GM19395 (cell line): ENCODE measurements around the gene ADCY2.

Experiments used
- ATAC-seq: cut with Tn5 transposase; IDR thresholded peaks from one replicate; pipeline ENCODE4 v1.9.1; 2021; ENCODE audit warnings: mild to moderate bottlenecking, moderate library complexity; ENCODE audit not compliant: unreplicated experiment

The ADCY2 gene

DNA sequence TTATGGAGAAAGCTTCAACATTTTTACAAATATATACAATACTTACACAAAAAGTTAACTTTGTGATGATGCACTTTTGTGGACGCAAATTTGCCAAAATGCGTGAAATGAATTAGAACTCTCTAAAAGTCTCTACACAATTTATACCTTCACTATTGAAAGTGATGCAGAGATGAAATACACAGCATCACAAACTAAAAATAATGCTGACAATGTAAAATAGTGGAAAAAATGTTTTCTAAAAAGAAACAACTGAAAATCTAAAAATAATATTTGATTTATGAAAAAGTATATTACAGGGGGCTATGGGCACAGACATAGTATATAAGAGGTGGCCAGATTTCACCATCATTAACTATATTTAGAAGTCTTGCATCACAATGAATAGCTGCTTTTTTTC, 188.8 kb downstream of the ADCY2 start:
- no peak for ATAC-seq

DNA sequence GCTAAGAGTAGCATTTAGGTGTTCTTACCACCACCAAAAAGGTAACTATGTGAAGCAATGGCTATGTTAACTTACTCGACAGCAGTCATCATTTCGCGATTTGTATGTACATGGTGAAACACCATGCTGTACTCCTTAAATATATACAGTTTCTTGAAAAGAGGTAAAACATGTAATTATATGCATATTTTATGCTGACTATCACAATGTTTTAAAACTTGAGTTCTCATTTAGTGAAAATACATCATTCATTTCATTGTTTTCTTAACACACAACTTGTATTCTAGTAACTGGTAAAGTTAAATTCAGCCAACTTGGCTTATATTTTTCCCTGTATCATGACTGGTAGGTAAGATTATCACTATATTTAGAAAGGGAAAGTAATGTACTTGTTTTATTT, 189.9 kb downstream of the ADCY2 start:
- ATAC-seq = no peak

DNA sequence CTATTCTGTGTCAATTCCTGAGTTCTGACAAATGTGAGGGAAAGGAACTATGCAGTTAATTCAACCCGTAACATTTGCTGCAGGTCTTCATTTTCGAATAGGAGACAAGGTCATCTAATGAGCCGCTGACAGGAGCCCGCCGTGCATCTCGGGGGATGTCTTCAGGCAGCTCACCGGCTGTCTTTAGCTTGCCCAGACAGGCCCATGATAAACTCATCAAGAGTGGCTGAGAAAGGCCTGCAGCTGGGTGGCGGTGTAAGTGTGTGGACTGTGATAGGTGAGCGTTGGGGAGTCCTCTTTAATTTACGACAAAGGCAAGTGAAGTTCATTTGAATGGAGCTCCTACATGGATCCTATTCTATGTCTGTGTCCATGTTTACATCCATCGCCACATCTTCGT, 190.5 kb downstream of the ADCY2 start:
- no peak for ATAC-seq

DNA sequence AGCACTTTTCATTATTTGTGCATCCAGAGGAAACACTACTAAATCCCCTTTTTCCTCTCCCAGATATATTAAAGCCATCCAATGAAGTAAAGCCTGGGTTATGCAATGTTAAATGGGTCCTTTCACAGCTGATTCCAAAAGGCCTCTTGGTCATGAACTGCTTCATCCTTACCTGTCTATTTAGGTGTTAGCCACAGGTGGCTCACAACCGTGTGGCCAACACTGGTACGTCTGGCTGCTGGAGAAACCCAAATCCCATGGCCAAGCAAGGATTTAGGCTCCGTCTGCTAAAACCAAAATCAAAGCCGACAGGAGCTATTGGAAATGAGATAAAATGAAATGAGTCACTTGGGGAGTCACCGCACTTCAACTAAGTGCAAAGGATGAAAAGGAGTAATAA, 193.9 kb downstream of the ADCY2 start:
- no peak for ATAC-seq

DNA sequence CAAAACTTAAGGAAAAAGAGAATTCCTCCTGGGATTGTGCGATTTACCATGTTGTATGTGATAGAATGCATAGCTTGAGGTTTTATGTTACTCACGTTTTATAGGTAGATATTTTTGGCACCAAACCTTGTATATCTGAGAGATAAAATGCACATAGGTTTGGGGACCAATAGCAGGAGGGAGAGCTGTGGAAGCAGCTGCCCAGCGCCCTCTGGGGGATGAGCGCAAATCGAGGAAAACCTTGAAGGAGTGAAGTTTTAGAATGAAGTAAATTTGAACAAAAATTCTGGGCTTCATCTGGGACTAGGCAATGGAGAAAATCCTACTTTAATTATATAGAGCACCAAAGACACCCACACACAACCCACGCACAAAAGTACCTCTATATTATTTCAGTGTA, 197.0 kb downstream of the ADCY2 start:
- ATAC-seq = no peak

DNA sequence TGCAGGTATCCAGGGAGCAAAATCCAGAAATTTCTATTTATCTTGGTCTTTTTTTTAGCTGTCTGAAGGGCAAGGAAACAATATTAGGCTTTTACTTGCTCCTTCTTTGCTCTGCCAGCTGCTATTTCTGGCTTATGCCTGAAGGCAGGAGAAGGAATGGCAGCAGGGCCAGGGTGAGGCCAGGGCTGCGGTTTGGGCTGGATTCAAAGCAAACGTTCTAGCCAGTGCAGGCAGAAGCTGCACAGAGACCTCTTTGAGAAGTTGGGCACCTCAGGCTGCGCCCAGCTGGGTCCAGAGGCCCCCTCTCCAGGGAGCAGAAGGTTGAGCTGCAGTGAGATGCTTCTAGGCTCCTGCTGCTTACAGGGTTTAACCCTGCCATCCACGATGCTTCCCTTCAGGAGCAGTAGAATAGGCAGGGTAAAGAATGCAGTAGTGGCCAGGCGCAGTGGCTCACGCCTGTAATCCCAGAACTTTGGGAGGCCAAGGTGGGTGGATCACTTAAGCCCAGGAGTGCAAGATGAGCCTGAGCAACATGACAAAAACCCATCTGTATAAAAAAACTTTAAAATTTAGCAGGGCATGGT, 201.2 kb downstream of the ADCY2 start:
- ATAC-seq = no peak

DNA sequence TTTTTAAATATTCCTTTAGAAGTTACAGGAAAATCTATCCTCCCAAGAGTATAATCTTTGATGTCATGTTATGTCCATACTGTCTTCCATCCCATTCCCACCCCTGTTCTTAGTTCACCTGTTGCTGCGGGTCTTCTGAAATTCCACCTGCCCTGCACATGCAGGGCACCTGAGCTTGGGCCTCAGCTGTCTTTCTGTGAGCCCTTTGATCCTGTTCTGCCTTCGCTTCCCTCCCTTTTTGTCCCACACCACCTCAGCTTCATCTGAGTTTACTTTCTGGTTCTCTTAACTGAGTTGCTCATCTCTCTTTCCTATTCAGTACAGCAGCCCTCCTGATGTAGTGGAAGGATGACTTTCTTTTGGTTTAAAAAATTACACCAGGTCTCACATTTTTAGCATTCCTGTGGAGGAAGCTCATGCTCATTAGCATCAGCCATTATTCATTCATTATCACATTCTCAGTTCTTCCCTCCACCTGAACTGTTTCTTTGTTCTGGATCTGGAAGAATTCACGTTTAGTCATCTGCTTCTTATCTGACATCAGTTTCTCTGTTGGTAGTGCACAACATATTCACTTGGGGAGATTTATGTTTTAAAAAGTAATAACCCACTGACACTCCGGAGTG, 211.0 kb downstream of the ADCY2 start:
- no peak for ATAC-seq

DNA sequence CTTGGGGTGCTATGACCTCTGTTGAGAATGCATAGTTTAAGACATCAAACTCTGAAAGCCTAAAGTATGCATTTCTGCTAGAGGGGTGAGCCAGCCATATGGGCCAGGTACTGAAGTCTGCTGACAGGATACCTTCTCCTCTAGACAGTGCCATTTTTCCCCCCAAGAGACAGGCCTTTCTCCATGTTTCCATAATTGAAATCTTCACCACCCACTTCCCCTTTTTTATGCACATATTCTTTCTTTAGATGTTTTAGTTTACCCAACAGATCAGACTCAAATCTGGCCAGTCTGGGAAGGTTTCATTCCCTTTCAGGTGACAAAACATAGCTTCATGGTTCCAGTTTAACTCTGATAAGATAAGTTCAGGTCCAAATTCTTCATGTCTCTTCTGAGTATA, 212.8 kb downstream of the ADCY2 start:
- no peak for ATAC-seq

DNA sequence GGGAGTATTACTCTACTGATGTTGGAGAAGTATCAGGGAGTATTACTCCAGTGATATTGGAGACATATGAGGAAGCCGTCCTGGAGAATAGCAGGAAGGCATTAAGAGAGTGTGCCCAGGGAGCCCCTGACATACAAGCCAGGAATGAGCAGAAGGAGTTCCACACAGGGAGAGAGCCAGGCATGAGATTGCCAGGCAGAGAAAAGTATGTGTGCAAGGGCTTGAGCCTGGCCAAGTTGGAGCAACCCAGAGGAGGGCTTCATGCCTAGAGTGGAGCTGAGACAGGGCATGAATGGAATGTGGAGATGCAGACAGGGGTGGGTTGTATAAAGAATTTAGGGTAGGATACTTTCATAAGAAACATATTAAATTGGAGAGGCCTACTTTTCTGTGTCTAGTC, 213.8 kb downstream of the ADCY2 start:
- ATAC-seq = no peak

DNA sequence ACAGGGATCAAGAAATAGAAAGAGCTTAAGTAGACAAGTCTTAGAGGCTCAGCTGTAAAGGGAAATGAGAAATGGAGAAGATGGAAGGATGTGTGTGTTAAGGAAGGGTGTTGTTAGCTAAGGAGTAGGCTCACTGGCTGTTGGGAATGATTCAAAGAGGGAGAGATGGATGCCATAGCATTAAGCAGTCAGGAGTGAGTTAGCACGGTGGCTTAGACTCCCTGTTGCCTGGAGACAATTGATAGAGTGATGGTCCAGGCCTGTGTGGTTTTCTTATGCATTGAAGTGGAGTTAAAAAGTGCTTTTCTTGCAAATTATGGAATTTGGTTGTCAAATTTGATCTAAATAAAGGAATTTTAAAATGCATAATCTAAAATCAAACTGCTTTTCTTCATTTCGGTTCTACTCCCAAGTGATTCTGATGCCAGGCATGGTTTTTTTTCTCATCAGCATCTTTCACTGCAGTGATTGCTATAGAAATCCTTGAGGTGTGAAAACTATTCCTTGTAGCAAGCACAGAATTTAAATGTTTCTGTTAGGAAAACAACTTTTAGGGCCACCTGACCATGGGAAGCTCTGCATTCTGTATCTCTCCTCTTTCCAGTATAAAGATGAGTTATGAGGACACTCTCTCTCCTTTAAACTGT, 214.7 kb downstream of the ADCY2 start:
- no peak for ATAC-seq

DNA sequence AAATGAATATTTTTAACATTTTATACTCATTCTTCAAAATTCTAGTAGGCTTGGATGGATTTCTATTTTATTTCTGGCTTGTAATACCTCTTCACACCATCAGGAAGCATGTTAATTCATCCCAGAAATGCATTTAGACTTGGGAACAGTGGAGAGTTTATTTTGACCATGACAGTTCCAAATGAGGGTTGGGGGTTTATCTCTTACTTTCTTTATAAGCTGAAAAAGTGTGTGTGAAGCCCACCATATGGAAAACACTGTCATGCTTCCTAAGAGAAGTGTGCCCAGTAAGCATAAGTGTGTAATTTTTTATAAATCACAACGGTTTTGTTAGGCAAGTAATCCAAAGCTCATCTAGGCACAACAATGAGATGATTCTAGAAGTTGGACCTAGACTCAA, 215.6 kb downstream of the ADCY2 start:
- ATAC-seq = no peak

DNA sequence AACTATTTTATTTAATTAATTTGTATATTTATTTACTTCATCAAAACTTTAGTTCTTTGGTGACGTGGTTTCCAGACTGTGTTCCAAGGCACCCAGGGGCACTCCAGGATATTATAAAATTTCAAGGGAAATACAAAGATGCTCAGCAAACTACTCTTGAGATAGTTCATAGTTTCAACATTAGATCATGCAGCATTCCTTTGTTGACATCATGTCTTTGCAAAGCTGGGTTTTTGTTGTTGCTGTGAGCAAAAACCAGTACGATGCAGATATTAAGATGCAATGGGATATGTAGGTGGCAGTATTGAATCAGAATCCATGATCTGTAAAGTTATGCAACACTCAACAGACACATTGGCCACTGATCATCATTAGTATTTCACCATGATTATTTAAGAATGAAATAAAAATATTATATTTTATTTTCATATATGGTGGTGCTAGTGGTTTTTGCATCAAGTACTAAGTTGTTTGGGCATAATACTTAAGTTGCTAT, 219.7 kb downstream of the ADCY2 start:
- ATAC-seq = no peak

DNA sequence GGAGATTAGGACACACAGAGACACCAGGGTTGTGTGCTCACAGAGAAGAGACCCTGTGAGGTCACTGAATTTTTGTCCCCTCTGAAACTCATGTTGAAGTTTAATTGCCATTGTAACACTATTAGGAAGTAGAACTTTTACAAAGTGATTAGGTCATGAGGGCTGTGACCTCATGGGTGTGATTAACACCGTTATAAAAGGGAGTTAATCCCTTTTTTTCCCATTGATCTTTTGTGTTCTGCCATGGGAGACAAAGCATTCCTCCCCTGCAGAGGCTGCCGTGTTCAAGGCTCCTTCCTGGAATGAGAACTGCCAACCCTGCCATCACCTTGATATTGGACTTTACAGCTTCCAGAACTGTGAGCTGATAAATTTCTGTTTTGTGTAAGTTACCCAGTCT, 221.0 kb downstream of the ADCY2 start:
- ATAC-seq = no peak

DNA sequence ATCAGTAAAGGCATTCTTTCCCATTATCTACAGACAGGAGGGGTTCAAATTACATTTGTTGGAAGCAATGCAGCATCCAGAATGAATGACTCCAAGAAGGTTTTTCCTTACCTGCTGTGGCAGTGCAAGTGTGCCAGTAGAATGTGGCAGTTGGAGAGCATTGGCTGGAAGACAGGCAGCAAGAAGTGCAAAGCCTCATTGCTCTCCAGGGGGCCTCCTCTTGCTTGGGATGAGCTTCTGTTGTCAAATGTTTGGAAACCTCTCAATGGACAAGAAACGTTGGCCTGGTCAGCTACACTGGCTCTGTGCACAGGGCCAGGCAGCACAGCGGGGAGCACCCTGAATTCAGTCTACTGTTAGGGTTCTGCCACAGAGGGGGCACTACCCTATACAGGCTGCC, 226.6 kb downstream of the ADCY2 start:
- no peak for ATAC-seq

DNA sequence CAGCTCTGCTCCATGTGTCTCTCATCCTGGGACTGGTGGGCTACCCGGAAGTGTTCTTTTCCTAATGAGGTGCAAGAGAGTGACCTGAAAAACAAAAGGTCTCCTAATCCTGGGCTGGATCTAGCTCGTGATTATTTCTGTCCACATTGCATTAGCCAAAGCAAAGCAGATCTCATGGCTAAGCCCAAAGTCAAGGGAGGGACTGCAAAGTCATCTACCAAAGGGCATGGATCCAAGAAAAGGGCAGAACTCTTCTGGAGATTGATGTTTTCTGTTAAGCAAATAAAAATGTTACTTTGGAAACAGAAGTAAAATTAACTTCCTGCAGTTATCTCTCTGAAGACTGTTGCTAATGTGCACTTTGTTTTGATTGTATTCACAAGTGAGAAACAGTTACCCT, 229.8 kb downstream of the ADCY2 start:
- no peak for ATAC-seq

DNA sequence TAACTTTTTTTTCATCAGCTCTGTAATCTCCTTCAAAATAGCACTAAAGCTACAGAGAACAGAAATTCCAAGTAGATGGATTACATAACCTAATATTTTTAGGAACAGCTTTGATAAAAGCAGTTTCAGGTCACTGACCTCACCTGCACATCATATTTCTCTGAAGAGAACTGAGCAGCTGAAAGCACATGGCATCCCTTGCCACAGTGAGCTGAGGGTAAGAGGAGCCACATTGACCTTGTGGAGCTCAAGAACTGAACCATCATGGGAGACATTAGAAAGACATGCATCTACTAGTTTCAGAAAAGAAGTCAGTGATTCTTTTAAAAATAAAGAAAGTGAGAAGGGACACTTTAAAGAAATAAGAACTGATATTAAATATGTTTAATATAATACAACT, 232.3 kb downstream of the ADCY2 start:
- no peak for ATAC-seq

DNA sequence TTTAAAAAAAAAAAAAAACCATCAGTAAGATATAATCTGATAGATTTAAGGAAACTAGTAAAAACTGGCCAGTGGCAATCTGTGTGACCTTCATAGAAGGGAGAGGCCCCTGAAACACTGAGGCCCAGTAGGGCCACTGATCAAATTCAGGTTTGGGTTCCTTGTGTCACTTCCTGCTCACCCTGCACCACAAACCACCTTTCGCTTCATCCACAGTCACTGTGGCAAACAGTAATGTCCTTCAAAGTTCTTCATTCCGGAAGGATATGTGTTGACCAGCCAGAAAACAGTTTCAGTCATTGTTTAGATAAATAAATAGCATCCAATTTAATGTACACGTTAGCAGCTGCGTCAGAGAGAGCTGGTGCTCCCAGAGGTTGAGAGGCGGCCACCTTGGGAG, 232.9 kb downstream of the ADCY2 start:
- ATAC-seq = no peak

DNA sequence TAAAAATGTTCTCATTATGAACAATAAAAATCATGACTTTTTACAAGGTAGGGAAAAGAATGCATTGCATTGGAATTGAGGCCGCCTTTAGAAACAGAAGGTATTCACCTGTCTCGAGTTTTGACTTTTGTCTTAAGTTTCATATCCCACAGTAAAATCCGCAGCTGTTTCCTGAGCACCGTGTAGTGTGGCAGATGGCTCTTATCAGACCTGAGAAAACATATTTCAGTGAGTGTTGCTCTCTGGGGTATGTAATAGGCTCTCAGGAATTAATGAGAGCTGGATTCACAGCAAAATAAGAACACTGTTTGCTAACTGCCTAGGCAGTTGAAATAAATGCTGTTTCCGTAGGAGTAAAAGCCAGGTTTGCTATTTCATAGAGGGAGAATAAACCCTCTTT, 233.6 kb downstream of the ADCY2 start:
- ATAC-seq = no peak

DNA sequence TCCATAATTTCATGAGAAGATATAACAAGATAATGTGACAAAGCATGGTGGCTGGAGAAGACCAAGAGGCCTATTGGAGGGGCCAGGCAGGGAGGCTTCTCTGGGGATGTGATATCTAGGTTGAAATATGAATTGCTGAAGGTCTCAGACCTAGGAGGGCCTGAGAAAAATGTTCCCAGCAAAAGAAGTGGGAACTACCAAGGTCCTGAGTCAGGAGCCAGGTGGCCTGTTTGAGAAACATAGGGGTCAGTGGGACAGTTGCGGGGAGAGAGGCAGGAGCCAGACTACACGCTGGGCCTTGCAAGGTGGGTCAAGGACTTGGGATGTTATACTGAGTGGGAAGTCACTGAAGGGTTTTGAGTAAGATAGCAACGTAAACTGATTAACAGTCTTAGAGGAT, 238.9 kb downstream of the ADCY2 start:
- ATAC-seq = no peak

DNA sequence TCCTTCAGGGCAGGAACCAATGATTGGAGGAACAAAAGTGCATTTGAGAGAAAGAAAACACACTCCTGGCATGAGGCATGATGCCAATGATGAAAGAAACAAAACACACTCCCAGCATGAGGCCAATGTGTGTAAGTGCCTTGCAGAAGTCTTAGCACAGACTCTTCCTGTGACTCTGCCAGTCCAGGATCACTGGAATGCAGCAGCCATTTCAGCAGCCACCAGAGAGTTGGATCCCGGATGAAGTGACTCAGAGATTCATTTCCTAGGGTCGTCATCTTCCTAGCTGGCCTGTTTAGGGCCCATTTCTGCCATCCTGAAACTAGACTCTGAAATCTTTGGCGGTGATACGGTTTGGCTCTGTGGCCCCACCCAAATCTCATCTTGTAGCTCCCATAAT, 242.5 kb downstream of the ADCY2 start:
- no peak for ATAC-seq

DNA sequence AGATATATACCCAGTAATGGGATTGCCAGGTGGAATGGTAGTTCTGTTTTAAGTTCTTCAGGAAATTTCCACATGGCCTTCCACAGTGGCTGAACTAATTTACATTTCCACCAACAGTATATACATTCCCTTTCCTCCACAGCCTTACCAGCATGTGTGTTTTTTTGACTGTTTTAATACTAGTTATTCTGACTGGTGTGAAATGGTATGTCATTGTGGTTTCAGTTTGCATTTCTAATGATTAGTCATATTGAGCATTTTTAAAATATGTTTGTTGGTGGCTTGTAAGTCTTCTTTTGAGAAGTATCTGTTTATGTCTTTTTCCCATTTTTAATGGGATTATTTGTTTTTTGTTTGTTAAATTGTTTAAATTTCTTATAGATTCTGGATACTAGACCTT, 246.1 kb downstream of the ADCY2 start:
- no peak for ATAC-seq

DNA sequence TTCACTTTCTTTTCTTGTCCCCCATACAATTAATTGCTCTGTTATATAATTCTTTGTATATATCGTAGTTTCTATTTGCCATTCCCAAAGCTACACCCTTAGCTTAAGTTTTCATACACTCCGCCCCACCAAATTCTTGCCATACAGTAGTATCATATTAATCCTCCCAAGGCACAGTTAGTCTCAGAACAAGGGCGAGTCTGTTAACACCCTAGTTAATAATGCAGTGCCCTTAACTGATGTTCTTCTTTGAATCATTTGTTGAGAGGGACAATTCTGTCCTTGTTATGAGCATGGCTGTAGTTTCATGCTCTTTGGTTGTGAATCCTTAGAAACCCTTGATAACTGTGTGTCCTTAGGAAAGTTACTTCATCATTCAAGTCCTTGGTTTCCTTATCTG, 248.8 kb downstream of the ADCY2 start:
- no peak for ATAC-seq

DNA sequence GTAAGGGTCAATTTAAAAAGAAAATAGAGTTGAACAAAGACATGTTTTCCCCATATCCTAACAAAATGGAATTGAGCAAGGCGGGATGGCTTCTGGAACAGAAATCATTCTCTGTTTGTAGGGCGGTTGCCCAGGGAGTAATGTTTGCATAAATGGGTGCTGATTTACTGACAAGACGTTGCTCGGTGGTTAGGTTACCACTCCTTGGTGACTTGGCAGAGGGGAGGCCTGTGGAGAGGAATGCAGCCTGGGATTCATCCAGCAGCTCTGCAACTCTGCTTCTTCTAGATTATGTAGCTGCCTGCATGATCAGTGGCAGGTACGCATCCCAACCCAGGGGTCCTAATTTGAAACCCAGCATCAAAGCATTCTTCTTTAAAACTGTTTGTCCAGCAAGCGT, 254.8 kb downstream of the ADCY2 start:
- no peak for ATAC-seq
